Neural progenitor cell (in vitro differentiated cells): ENCODE data around the gene GNAI3. TPM values are rescaled to one million over a fixed set of nuclear protein-coding genes. Genes with fewer than 3 reads are reported as not detected.

ENCODE experiments used
- DNase-seq: peaks from one replicate; pipeline ENCODE4 v3.0.0-alpha.2; 2016; ENCODE audit warnings: low spot score
- H2AFZ ChIP-seq: fragments of 200-600 bp; sonication (generic); replicated peaks from 2 replicates; pipeline ENCODE4 v1.6.1; 2016; ENCODE audit warnings: antibody characterized with exemption
- H3F3A ChIP-seq: fragments of 200-600 bp; sonication (generic); 2 replicates; pipeline ENCODE4 v1.6.1; 2016; ENCODE audit warnings: antibody characterized with exemption, low read depth
- H3K27ac ChIP-seq: fragments of 200-600 bp; sonication (generic); 2 replicates; pipeline ENCODE4 v1.5.1; 2016; ENCODE audit warnings: mild to moderate bottlenecking
- H3K27me3 ChIP-seq: fragments of 200-600 bp; sonication (generic); 2 replicates; pipeline ENCODE4 v1.6.1; 2016; ENCODE audit warnings: mild to moderate bottlenecking, moderate library complexity
- H3K36me3 ChIP-seq: fragments of 200-600 bp; sonication (generic); 2 replicates; pipeline ENCODE4 v1.5.1; 2016
- H3K4me1 ChIP-seq: fragments of 200-600 bp; sonication (generic); 2 replicates; pipeline ENCODE4 v1.6.1; 2016; ENCODE audit warnings: mixed run types
- H3K4me2 ChIP-seq: fragments of 200-600 bp; sonication (generic); 2 replicates; pipeline ENCODE4 v1.6.1; 2016
- H3K4me3 ChIP-seq: fragments of 200-600 bp; sonication (generic); 2 replicates; pipeline ENCODE4 v1.5.1; 2016
- H3K79me2 ChIP-seq: fragments of 200-600 bp; sonication (generic); 2 replicates; pipeline ENCODE4 v1.6.1; 2016; ENCODE audit warnings: low read depth
- H3K9ac ChIP-seq: fragments of 200-600 bp; sonication (generic); 2 replicates; pipeline ENCODE4 v1.6.1; 2016
- H3K9me3 ChIP-seq: fragments of 200-600 bp; sonication (generic); 2 replicates; pipeline ENCODE4 v1.5.1; 2016; ENCODE audit warnings: low read depth
- H4K20me1 ChIP-seq: fragments of 200-600 bp; sonication (generic); 2 replicates; pipeline ENCODE4 v1.6.1; 2016; ENCODE audit warnings: low read depth
- H3K27ac Mint-ChIP-seq: 3 replicates; pipeline ENCODE4 v1.8.0; 2021; ENCODE audit warnings: mixed read lengths
- H3K27me3 Mint-ChIP-seq: 2 replicates; pipeline ENCODE4 v1.8.0; 2022; ENCODE audit warnings: low read depth, mild to moderate bottlenecking, inconsistent platforms, moderate library complexity, mixed read lengths; ENCODE audit not compliant: insufficient read depth
- H3K36me3 Mint-ChIP-seq: 3 replicates; pipeline ENCODE4 v1.8.0; 2021; ENCODE audit warnings: mixed read lengths
- H3K4me1 Mint-ChIP-seq: 3 replicates; pipeline ENCODE4 v1.8.0; 2021; ENCODE audit warnings: mixed read lengths
- H3K4me3 Mint-ChIP-seq: 3 replicates; pipeline ENCODE4 v1.8.0; 2021; ENCODE audit warnings: mild to moderate bottlenecking, moderate library complexity, mixed read lengths
- H3K9me3 Mint-ChIP-seq: 3 replicates; pipeline ENCODE4 v1.8.0; 2020; ENCODE audit warnings: mixed read lengths
- CTCF ChIP-seq: fragments of 200-600 bp; sonication (generic); IDR thresholded peaks from 2 replicates; pipeline ENCODE4 v1.5.1; 2017; ENCODE audit warnings: antibody characterized with exemption, mild to moderate bottlenecking
- EZH2 ChIP-seq: fragments of 200-600 bp; sonication (generic); IDR thresholded peaks from 2 replicates; pipeline ENCODE4 v1.6.1; 2017; ENCODE audit warnings: antibody characterized with exemption, mild to moderate bottlenecking, moderate library complexity
- EZH2phosphoT487 ChIP-seq: fragments of 200-600 bp; sonication (generic); IDR thresholded peaks from 2 replicates; pipeline ENCODE4 v1.6.1; 2017; ENCODE audit warnings: antibody characterized with exemption
- total RNA-seq: library from RNA; depleted of rRNA; stranded (reverse); fragments of >200 nt; gene quantifications from 2 replicates; pipeline ENCODE4 v1.2.3, GENCODE V29; 2015; ENCODE audit warnings: low replicate concordance

Gene GNAI3
- total RNA-seq, 1 donor from 2014 or later: 15.4 TPM

- Histone ChIP-seq H3K9ac (no peak overlapping the region), H3K36me3 (no peaks in the 10 kb centered on the region), H3K4me1 (peaks cover 11% of the 10 kb centered on the region), H2AFZ (no peak overlapping the region), H3K4me3 (no peak overlapping the region), H3K4me2 (no peak overlapping the region), H4K20me1 (peaks cover 90% of the 10 kb centered on the region), H3K27me3 (no peaks in the 10 kb centered on the region), H3K79me2 (peaks cover 100% of the 10 kb centered on the region), H3F3A (peaks cover 14% of the 10 kb centered on the region), H3K9me3 (no peaks in the 10 kb centered on the region), H3K27ac (no peak overlapping the region)
- H3K4me1 Mint-ChIP-seq: peaks cover 12% of the 10 kb centered on the region
- no peak for DNase-seq
- peaks cover 12% of the 10 kb centered on the region for H3K36me3 Mint-ChIP-seq
- H3K27ac Mint-ChIP-seq: no peak overlapping the region
- peaks cover 2% of the 10 kb centered on the region for H3K27me3 Mint-ChIP-seq
- no peak overlapping the region for H3K4me3 Mint-ChIP-seq
- TF ChIP-seq CTCF (no peak), EZH2 (no peak), EZH2phosphoT487 (no peak)
- no peaks in the 10 kb centered on the region for H3K9me3 Mint-ChIP-seq
Measured at GRCh38 chr1:109556563-109556962, 8.1 kb downstream of the GNAI3 start.

- H2AFZ ChIP-seq: no peak overlapping the region
- H3K9ac ChIP-seq: no peak overlapping the region
- H3K4me1 ChIP-seq: peaks cover 16% of the 10 kb centered on the region
- DNase-seq: no peak
- H3K36me3 ChIP-seq: no peaks in the 10 kb centered on the region
- peaks cover 22% of the 10 kb centered on the region for H3F3A ChIP-seq
- no peaks in the 10 kb centered on the region for H3K9me3 Mint-ChIP-seq
- no peaks in the 10 kb centered on the region for H3K27me3 ChIP-seq
- TF ChIP-seq EZH2phosphoT487: no peak
- no peak for TF ChIP-seq EZH2
- no peak for TF ChIP-seq CTCF
- H3K4me2 ChIP-seq: no peak overlapping the region
- no peak overlapping the region for H3K27ac ChIP-seq
- peaks cover 12% of the 10 kb centered on the region for H3K4me1 Mint-ChIP-seq
- H3K4me3 ChIP-seq: no peak overlapping the region
- no peak overlapping the region for H3K4me3 Mint-ChIP-seq
- H3K36me3 Mint-ChIP-seq: peaks cover 10% of the 10 kb centered on the region
- no peaks in the 10 kb centered on the region for H3K9me3 ChIP-seq
- peaks cover 2% of the 10 kb centered on the region for H3K27me3 Mint-ChIP-seq
- no peak overlapping the region for H3K27ac Mint-ChIP-seq
- H4K20me1 ChIP-seq: peaks cover 91% of the 10 kb centered on the region
- H3K79me2 ChIP-seq: peaks cover 100% of the 10 kb centered on the region
Measured at GRCh38 chr1:109557520-109557919, 9.1 kb downstream of the GNAI3 start.

- Histone ChIP-seq H3K4me1 (peaks cover 39% of the 10 kb centered on the region), H3F3A (peaks cover 34% of the 10 kb centered on the region), H3K79me2 (peaks cover 100% of the 10 kb centered on the region), H3K9me3 (no peaks in the 10 kb centered on the region), H3K36me3 (no peaks in the 10 kb centered on the region), H3K27ac (no peak overlapping the region), H3K9ac (no peak overlapping the region), H4K20me1 (peaks cover 91% of the 10 kb centered on the region), H3K4me3 (no peak overlapping the region), H3K27me3 (no peaks in the 10 kb centered on the region), H3K4me2 (no peak overlapping the region), H2AFZ (no peak overlapping the region)
- Mint-ChIP-seq H3K27me3 (peaks cover 2% of the 10 kb centered on the region), H3K4me1 (peaks cover 20% of the 10 kb centered on the region), H3K4me3 (no peak overlapping the region), H3K9me3 (no peaks in the 10 kb centered on the region), H3K36me3 (peaks cover 6% of the 10 kb centered on the region), H3K27ac (no peak overlapping the region)
- no peak for DNase-seq
- TF ChIP-seq EZH2phosphoT487 (no peak), EZH2 (no peak), CTCF (no peak)
Measured at GRCh38 chr1:109559995-109560394, 11.6 kb downstream of the GNAI3 start.
